HG03060 (cell line): ENCODE results near the gene PDK2.

Experiments
- ATAC-seq: cut with Tn5 transposase; IDR thresholded peaks from one replicate; pipeline ENCODE4 v1.9.1; 2021; ENCODE audit warnings: low read depth, moderate number of reproducible peaks; ENCODE audit not compliant: unreplicated experiment

PDK2 gene

GRCh38 chr17:50146927-50147665, 51.9 kb downstream of the PDK2 start:
- ATAC-seq = no peak

GRCh38 chr17:50147841-50148225, 52.7 kb downstream of the PDK2 start:
- ATAC-seq = no peak

GRCh38 chr17:50148226-50149090, 53.3 kb downstream of the PDK2 start:
- ATAC-seq = no peak

GRCh38 chr17:50149091-50149416, 53.9 kb downstream of the PDK2 start:
- ATAC-seq = no peak

- ATAC-seq = no peak
These were observed 54.5 kb downstream of the PDK2 start for GRCh38 chr17:50149417-50150353.

GRCh38 chr17:50150354-50151040, 55.3 kb downstream of the PDK2 start, which contains the start of gene PPP1R9B:
PPP1R9B (minus strand) TSS chr17:50150677; CDS start chr17:50150513, 164 bp downstream.
- ATAC-seq = no peak

- ATAC-seq = no peak
These were observed 56.1 kb downstream of the PDK2 start for GRCh38 chr17:50151041-50151936.

- no peak for ATAC-seq
These were observed 56.9 kb downstream of the PDK2 start for GRCh38 chr17:50151937-50152547.

- ATAC-seq = no peak
These were observed 57.6 kb downstream of the PDK2 start for GRCh38 chr17:50152736-50153135.

- ATAC-seq = no peak
These were observed 58.8 kb downstream of the PDK2 start for GRCh38 chr17:50153650-50154575.

GRCh38 chr17:50154604-50155003, 59.5 kb downstream of the PDK2 start:
- no peak for ATAC-seq

- ATAC-seq = no peak
These were observed 60.1 kb downstream of the PDK2 start for GRCh38 chr17:50155115-50155819.

GRCh38 chr17:50157891-50158290, 62.7 kb downstream of the PDK2 start:
- ATAC-seq = no peak

- ATAC-seq = no peak
These were observed 66.1 kb downstream of the PDK2 start for GRCh38 chr17:50161023-50161910.
